Stimulated activated CD4-positive, alpha-beta T cell treated with anti-CD3 and anti-CD28 coated beads, Interleukin-15, amount 100 ng/mL, for 24 hours (primary cell): Measurements from ENCODE around the gene DGKI.

Experiments
- DNase-seq: peaks from one replicate; pipeline ENCODE4 v3.0.0-alpha.2; 2020

Gene DGKI

GRCh38 chr7:137681657-137682562 is 164.9 kb downstream of the DGKI start:
- DNase-seq: no peak

- no peak for DNase-seq
Observed at GRCh38 chr7:137674551-137675409, 172.0 kb downstream of the DGKI start.

- no peak for DNase-seq
Observed at GRCh38 chr7:137674048-137674447, 172.7 kb downstream of the DGKI start.

GRCh38 chr7:137671920-137672319 is 174.9 kb downstream of the DGKI start:
- no peak for DNase-seq

- no peak for DNase-seq
Observed at GRCh38 chr7:137670222-137671064, 176.3 kb downstream of the DGKI start.

- no peak for DNase-seq
Observed at GRCh38 chr7:137669706-137670105, 177.1 kb downstream of the DGKI start.

GRCh38 chr7:137668404-137668803 is 178.4 kb downstream of the DGKI start:
- no peak for DNase-seq

- DNase-seq: no peak
Observed at GRCh38 chr7:137667633-137668387, 179.0 kb downstream of the DGKI start.

GRCh38 chr7:137664846-137665245 is 181.9 kb downstream of the DGKI start:
- DNase-seq: no peak

GRCh38 chr7:137661634-137662033 is 185.1 kb downstream of the DGKI start:
- DNase-seq: no peak

- no peak for DNase-seq
Observed at GRCh38 chr7:137658190-137658900, 188.4 kb downstream of the DGKI start.

GRCh38 chr7:137657476-137658189 is 189.1 kb downstream of the DGKI start:
- no peak for DNase-seq

GRCh38 chr7:137656850-137657232 is 189.9 kb downstream of the DGKI start:
- DNase-seq: no peak

- peak; percentile 78 for DNase-seq
Observed at GRCh38 chr7:137656227-137656849, 190.4 kb downstream of the DGKI start.

- no peak for DNase-seq
Observed at GRCh38 chr7:137655804-137656203, 191.0 kb downstream of the DGKI start.

- DNase-seq: no peak
Observed at GRCh38 chr7:137652721-137653120, 194.1 kb downstream of the DGKI start.

GRCh38 chr7:137647905-137648565 is 198.7 kb downstream of the DGKI start:
- no peak for DNase-seq

GRCh38 chr7:137642472-137642871 is 204.3 kb downstream of the DGKI start:
- no peak for DNase-seq

- no peak for DNase-seq
Observed at GRCh38 chr7:137642031-137642430, 204.7 kb downstream of the DGKI start.

- no peak for DNase-seq
Observed at GRCh38 chr7:137636376-137636775, 210.4 kb downstream of the DGKI start.
